Measurements from ENCODE around the gene CYP2J2. TPM values are rescaled to one million over a fixed set of nuclear protein-coding genes. Genes with fewer than 3 reads are reported as not detected.
"Not testable (repeated sequence)": the region's sequence is repeated elsewhere in the genome, so short reads cannot be mapped to it uniquely, and the experiment has no call there.

CYP2J2 gene
- total RNA-seq, 2 experiments from 2014 or later = not detected

- no peak for DNase-seq (ENCODE audit: low spot score)
- CTCF ChIA-PET (ENCODE audit: unreplicated experiment) = no interaction called here
Measured at GRCh38 chr1:59917785-59918180, 8.8 kb downstream of the CYP2J2 start.

GRCh38 chr1:59917026-59917784, 9.4 kb downstream of the CYP2J2 start:
- no peak for TF ChIP-seq EZH2phosphoT487 (IDR thresholded peaks at IDR 0.05; ENCODE audit: borderline replicate concordance, low read depth, low read length)
- TF ChIP-seq CTCF (conservative IDR thresholded peaks at IDR 0.05; ENCODE audit: low read length) = no peak
- H3K4me3 ChIP-seq (ENCODE audit: low read depth, low read length, poor library complexity, severe bottlenecking) = no peak overlapping the region
- intact Hi-C loops (cut with micrococcal nuclease; ENCODE audit: unreplicated experiment) = no loop called here
- no peaks in the 10 kb centered on the region for H3K9me3 ChIP-seq (ENCODE audit: low read length)
- CTCF ChIA-PET (ENCODE audit: unreplicated experiment) = no interaction called here
- no peak overlapping the region for H3K4me2 ChIP-seq (ENCODE audit: low read length)
- POLR2A ChIA-PET = no interaction called here
- H3K9me2 ChIP-seq (ENCODE audit: insufficient read depth, low read length) = no peaks in the 10 kb centered on the region
- no peak for DNase-seq (ENCODE audit: low spot score)
- no peak overlapping the region for H3K27ac ChIP-seq (ENCODE audit: low read depth, low read length, poor library complexity, severe bottlenecking)
- BruUV-seq (replicated peaks) = no TSS peak
- H3K4me1 ChIP-seq (ENCODE audit: insufficient read depth, low read length, poor library complexity, severe bottlenecking) = no peaks in the 10 kb centered on the region
- no peaks in the 10 kb centered on the region for H3K36me3 ChIP-seq (ENCODE audit: insufficient read depth, low read length)
- no peaks in the 10 kb centered on the region for H4K20me1 ChIP-seq (ENCODE audit: insufficient read depth, low read length)
- H3K79me2 ChIP-seq (ENCODE audit: insufficient read depth, low read depth, low read length) = no peaks in the 10 kb centered on the region
- H2AFZ ChIP-seq (ENCODE audit: low read length) = no peak overlapping the region

More at GRCh38 chr1:59917785-59918180, 8.8 kb downstream of the CYP2J2 start:
- Histone ChIP-seq H3K4me1 (ENCODE audit: insufficient read depth, low read length, poor library complexity, severe bottlenecking) (no peaks in the 10 kb centered on the region), H3K36me3 (ENCODE audit: insufficient read depth, low read length) (no peaks in the 10 kb centered on the region), H3K9me3 (ENCODE audit: low read length) (no peaks in the 10 kb centered on the region), H2AFZ (ENCODE audit: low read length) (no peak overlapping the region), H3K9me2 (ENCODE audit: insufficient read depth, low read length) (no peaks in the 10 kb centered on the region), H3K79me2 (ENCODE audit: insufficient read depth, low read depth, low read length) (no peaks in the 10 kb centered on the region), H3K4me3 (ENCODE audit: low read depth, low read length, poor library complexity, severe bottlenecking) (no peak overlapping the region), H3K27ac (ENCODE audit: low read depth, low read length, poor library complexity, severe bottlenecking) (no peak overlapping the region), H4K20me1 (ENCODE audit: insufficient read depth, low read length) (no peaks in the 10 kb centered on the region), H3K4me2 (ENCODE audit: low read length) (no peak overlapping the region)
- TF ChIP-seq CTCF (conservative IDR thresholded peaks at IDR 0.05; ENCODE audit: low read length) (no peak), EZH2phosphoT487 (IDR thresholded peaks at IDR 0.05; ENCODE audit: borderline replicate concordance, low read depth, low read length) (no peak)
- POLR2A ChIA-PET = no interaction called here
- no TSS peak for BruUV-seq (replicated peaks)
- intact Hi-C loops (cut with micrococcal nuclease; ENCODE audit: unreplicated experiment) = no loop called here

GRCh38 chr1:59915516-59915915, 11.1 kb downstream of the CYP2J2 start:
- intact Hi-C loops (cut with micrococcal nuclease; ENCODE audit: unreplicated experiment) = no loop called here
- CTCF ChIA-PET (ENCODE audit: unreplicated experiment) = no interaction called here
- no TSS peak for BruUV-seq (replicated peaks)
- no peak overlapping the region for H2AFZ ChIP-seq (ENCODE audit: low read length)
- H3K79me2 ChIP-seq (ENCODE audit: insufficient read depth, low read depth, low read length) = no peaks in the 10 kb centered on the region
- H3K27ac ChIP-seq (ENCODE audit: low read depth, low read length, poor library complexity, severe bottlenecking) = no peak overlapping the region
- TF ChIP-seq EZH2phosphoT487 (IDR thresholded peaks at IDR 0.05; ENCODE audit: borderline replicate concordance, low read depth, low read length) (no peak), CTCF (conservative IDR thresholded peaks at IDR 0.05; ENCODE audit: low read length) (no peak)
- H3K4me2 ChIP-seq (ENCODE audit: low read length) = no peak overlapping the region
- no peaks in the 10 kb centered on the region for H3K4me1 ChIP-seq (ENCODE audit: insufficient read depth, low read length, poor library complexity, severe bottlenecking)
- H4K20me1 ChIP-seq (ENCODE audit: insufficient read depth, low read length) = no peaks in the 10 kb centered on the region
- no peaks in the 10 kb centered on the region for H3K9me3 ChIP-seq (ENCODE audit: low read length)
- no peaks in the 10 kb centered on the region for H3K36me3 ChIP-seq (ENCODE audit: insufficient read depth, low read length)
- H3K9me2 ChIP-seq (ENCODE audit: insufficient read depth, low read length) = no peaks in the 10 kb centered on the region
- POLR2A ChIA-PET = no interaction called here
- DNase-seq (ENCODE audit: low spot score) = no peak
- H3K4me3 ChIP-seq (ENCODE audit: low read depth, low read length, poor library complexity, severe bottlenecking) = no peak overlapping the region

GRCh38 chr1:59914791-59915286, 11.7 kb downstream of the CYP2J2 start:
- CTCF ChIA-PET (ENCODE audit: unreplicated experiment); H3K9me2 ChIP-seq (ENCODE audit: insufficient read depth, low read length); H3K36me3 ChIP-seq (ENCODE audit: insufficient read depth, low read length); H3K4me1 ChIP-seq (ENCODE audit: insufficient read depth, low read length, poor library complexity, severe bottlenecking); H4K20me1 ChIP-seq (ENCODE audit: insufficient read depth, low read length); H3K4me3 ChIP-seq (ENCODE audit: low read depth, low read length, poor library complexity, severe bottlenecking); H3K27ac ChIP-seq (ENCODE audit: low read depth, low read length, poor library complexity, severe bottlenecking); POLR2A ChIA-PET; H3K9me3 ChIP-seq (ENCODE audit: low read length); H3K4me2 ChIP-seq (ENCODE audit: low read length); DNase-seq (ENCODE audit: low spot score); H3K79me2 ChIP-seq (ENCODE audit: insufficient read depth, low read depth, low read length); BruUV-seq (replicated peaks); H2AFZ ChIP-seq (ENCODE audit: low read length); intact Hi-C loops (cut with micrococcal nuclease; ENCODE audit: unreplicated experiment): not testable (repeated sequence)

Data from OCI-LY7 (cell line).